ENCODE results near the gene KDM1B.

The KDM1B gene

DNA sequence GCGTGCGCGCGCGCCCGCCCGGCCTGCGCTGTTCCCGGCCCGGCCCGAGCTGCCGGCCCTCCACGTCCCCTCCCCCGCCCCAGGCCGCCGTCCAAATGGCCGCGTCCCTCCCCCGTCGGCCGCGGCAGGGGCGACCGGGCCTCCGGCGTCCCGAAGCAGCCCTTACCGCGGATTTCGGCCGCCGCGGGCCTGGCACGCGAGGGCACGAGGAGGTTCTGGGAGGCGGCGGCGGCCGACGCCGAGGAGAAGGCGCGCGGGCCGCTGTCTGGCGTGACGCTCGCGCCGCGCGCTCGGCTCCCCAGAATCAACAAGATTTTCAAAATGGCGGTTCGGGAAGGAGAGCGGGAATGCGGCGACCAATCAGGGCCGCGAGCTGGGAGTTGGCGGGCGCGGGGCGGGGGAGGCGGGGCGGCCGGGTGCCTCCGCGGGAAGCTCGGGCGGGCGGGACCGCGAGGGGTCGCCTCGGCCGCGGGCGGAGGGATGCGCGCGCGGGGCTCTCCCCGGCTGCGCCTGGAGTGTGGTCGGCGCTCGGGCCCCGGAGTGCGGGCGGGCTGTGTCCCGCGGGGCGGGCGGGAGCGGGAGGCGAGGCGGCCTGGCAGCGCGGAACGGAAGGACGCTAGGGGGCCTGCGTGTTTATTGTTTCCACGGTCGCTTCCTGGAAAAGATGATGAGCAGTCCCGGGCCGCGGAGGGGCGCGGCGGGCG lies 109.1 kb downstream of the KDM1B start, which contains the start of gene DEK:
Gene DEK, minus strand, starts transcription at position 312 of the 704 bp plus-strand sequence. CDS start 543 bp downstream, outside the sequence.
- DNase-seq: peak; percentile 92

DNA sequence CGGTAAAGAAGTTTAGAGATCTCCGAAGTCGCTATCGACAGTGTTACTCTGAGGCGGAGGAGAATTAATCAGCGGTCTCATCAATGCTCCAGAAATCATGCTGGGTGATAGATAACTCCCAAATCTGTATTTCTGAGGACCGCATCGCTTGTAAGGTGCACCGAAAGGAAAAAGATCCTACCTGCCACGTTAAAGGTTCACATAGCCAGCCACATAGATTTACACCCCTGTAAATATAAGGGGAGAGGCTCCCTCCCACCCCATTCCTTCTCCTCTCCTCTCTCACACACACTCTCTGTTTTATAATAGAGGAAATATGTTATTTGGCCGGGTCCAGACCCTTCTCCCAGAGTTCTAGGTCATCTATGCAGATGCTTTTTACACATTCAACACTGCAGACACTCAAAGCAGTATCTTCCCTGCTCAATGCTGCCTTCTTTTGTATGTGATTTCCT lies 109.7 kb downstream of the KDM1B start:
- no peak for DNase-seq

DNA sequence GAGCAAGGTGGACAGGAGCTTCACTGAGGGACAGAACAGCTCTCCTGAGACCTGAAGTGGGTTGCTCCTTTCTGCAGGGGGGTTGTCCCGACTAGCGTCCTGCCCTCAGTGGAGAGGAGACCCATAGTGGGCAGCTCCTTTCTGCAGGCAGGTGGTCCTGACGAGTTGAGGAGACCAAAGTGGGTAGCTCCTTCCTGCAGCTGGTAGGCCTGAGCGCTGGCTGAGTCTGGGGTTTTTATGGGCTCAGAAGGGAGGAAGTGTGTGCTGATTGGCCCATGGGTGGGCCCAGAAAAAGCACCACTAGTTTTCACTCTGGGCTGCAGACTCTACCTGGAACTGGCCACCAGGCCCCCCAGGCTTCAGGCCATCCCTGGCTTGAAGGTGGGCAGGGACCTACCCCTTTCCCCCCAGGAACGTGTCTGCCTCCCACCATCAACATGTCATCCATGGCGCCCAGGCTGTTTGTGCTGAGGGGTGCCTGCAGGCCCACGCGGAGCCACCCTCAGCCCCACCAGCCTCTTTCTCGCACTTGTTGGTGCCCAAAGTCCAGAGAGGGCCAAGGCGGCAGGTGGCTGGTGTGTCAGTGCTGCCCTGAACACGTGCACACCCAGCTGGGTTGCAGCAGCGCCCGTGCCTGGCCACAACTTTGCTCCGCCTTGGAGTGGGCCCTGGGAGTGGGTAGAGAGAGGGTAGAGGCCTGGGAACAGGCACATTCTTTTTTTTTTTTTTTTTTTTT lies 110.7 kb downstream of the KDM1B start:
- DNase-seq: no peak

DNA sequence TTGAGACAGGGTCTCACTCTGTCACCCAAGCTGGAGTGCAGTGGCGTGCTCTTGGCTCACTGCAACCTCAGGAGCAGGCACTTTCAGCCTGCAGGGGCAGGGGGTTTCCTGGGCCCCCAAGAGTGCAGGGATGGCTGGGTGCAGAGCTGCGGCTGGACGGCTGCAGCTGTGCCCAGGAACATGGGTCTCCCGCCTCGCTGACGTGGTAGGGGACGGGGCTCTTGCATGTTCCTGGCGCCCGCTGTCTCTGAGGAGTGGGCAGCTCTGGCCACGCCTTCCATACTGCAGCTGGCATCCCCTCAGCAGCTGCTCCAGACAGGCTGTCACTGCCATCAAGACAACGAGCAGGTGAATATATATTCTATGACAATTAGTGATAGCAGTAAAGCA lies 111.3 kb downstream of the KDM1B start:
- DNase-seq: no peak

DNA sequence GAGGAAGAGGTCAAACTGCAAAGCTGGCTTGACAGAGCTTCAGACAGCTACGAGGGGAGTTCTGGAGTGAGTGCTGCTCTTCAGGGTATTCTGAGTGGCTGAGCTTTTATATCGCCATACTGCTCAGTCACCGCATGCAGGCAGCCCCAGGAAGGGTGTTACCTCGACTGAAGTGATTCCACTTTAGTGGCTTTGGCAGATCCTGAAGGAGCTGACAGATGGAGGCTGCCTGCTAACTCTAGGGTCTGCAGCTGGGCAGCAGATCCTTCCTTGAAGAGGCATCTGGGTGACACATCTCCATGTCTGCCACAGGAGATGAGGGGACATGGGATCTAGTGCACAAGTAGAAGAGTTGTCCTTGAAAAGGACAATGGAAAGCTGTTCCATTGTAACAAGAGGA lies 112.8 kb downstream of the KDM1B start:
- no peak for DNase-seq

DNA sequence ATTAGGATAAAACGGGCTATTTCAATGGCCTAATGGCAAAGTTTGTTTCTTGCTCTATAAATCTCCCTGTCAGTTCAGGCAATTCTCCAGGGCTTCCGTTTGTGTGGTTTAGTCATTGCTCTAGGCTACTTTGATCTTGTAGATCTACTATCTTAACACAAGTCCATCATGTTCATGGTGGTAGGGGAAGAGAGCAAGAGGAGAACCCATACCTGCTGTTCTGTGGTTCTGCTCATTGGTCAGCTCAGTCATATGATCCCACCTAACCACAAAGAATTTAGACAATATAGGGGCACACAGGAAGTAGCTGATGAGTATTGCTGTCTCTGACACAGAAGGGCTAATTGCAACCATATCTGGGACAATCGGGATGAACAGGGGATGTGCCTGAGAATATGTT lies 114.0 kb downstream of the KDM1B start:
- no peak for DNase-seq

DNA sequence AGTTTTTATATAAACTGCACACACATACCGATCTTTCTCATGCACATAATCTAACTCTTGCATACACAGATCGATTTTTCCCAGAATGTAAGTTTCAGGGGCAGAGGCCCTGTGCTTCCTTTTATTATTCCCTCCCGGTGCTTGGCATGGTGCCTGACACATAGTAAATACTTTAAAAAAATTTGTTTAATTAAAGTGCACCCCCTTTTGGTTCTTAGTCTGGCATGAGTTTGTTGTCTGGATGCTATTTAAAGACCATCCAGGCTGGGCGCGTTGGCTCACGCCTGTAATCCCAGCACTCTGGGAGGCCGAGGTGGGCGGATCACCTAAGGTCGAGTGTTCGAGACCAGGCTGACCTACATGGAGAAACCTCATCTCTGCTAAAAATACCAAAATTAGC lies 114.5 kb downstream of the KDM1B start:
- DNase-seq: no peak

DNA sequence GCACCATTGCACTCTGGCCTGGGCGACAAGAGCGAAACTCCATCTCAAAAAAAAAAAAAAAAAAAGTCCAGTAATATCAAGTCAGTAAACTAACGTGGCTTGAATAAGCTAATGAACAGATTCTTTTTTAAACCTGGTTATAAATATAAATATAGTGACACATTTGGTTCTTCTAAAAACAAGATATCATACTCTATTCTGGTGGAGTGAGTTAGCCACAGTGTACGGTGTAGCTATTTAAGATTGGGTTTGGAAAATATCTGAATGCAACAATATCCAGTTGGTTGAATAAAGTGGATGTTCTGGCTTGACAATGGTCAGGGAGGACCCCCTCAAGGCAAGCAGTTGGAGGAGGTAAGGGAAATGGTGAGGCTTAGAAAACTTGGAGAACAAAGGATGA lies 115.0 kb downstream of the KDM1B start:
- no peak for DNase-seq
